GM12875 (cell line): ENCODE measurements around the gene SORBS1.

Source experiments
- H3K4me3 ChIP-seq: one replicate; pipeline ENCODE4 v1.5.1; 2011; ENCODE audit warnings: low read depth, low read length, control low read depth
- CTCF ChIP-seq: IDR thresholded peaks from 2 replicates; pipeline ENCODE4 v1.5.1; 2011; ENCODE audit warnings: low read depth, mild to moderate bottlenecking, control low read depth, inconsistent platforms, low read length, moderate library complexity, borderline replicate concordance; ENCODE audit not compliant: insufficient read depth

SORBS1 gene

GRCh38 chr10:95303950-95304349 lies 257.2 kb downstream of the SORBS1 start:
- TF ChIP-seq CTCF: no peak
- H3K4me3 ChIP-seq: no peak overlapping the region

DNA sequence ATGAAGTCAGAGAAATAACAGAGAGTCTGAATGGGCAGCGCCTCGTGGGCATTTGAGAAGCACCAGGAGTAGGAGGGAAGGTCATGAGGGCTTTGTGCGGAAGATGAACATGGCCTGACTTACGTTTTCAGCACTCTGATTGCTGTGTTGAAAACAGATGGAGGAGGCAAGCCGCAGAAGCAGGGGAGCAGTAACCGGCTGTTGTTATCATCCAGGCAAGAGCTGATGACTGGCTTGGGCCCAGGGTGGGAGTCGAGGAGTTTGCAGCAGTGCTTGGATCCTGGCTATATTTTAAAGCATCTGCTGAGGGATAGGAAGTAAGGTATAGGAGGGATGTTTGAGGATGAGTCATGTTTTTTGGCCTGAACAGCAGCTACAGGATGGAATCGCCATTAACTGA lies 257.6 kb downstream of the SORBS1 start:
- TF ChIP-seq CTCF: no peak
- no peak overlapping the region for H3K4me3 ChIP-seq

DNA sequence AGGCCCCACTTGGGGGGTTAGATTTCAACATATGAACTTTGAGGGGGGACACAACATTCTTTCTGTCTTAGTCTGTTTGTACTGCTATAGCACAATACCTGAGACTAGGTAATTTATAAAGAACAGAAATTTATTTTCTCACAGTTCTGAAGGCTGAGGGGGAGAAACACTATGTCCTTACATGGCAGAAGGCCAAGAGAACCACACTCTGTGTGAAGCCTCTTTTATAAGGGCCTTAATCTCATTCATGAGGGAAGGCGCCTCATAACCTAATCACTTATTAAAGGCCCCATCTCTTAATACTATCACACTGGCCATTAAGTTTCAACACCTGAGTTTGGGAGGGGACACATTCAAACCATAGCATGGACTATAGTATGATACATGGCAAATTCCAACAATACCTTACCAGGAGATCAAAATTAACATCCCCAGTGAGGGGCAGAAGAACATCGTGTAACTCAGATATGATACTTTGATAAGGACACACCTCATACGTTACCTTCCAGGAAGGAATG lies 261.1 kb downstream of the SORBS1 start:
- no peak overlapping the region for H3K4me3 ChIP-seq
- no peak for TF ChIP-seq CTCF

DNA sequence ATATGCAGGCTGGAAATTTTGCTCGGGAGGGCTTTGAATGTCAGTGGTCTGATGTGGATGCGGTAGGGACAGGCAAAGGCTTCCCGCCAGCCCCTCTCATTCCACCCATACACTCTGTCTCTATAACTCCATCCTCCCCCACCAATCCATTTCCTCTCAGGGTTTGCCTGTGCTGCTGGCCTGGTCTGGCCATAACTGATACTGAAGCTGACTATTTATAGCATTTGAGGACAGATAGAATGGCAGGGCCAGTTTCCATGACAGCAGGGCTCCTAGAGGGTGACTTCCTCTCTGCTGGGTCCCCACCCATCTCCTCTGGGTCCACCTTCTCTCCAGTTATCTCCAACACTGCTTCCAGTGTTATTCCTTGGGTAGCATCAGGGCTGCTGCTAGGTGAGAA lies 263.8 kb downstream of the SORBS1 start:
- no peak overlapping the region for H3K4me3 ChIP-seq
- no peak for TF ChIP-seq CTCF

DNA sequence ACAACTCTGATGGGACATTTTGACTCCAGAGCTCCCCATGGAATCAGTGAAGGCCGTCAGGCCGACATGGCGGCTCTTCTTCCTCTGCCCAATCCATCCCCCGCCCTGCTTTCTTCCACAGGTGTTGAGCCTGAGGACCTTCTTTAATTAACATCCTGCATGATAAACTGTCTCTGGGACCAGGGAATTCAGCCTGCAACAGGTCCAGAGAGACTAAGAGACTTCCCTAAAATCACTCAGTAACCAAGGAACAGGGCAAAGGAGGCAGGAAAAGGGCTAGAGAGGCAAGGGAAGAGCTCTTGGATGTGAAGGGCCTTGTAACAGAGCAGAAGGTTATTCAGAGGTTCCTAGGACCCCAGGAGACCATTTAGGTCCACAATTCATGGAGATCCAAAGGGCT lies 264.4 kb downstream of the SORBS1 start:
- no peak for TF ChIP-seq CTCF
- no peak overlapping the region for H3K4me3 ChIP-seq

GRCh38 chr10:95295031-95295755 lies 266.0 kb downstream of the SORBS1 start:
- peak overlapping the region; percentile 47 for H3K4me3 ChIP-seq
- TF ChIP-seq CTCF: no peak

- peak overlapping the region; percentile 17 for H3K4me3 ChIP-seq
These were observed 267.5 kb downstream of the SORBS1 start for GRCh38 chr10:95293631-95294030.

More at GRCh38 chr10:95293631-95294030, 267.5 kb downstream of the SORBS1 start:
- no peak for TF ChIP-seq CTCF
